GM19452 (cell line): ENCODE measurements around the gene DYRK2.

ENCODE experiments used
- ATAC-seq: cut with Tn5 transposase; IDR thresholded peaks from one replicate; pipeline ENCODE4 v1.9.1; 2021; ENCODE audit not compliant: unreplicated experiment

The DYRK2 gene

GRCh38 chr12:67645126-67645525 lies 3.4 kb upstream of the DYRK2 start:
- no peak for ATAC-seq

GRCh38 chr12:67645601-67646000 lies 2.9 kb upstream of the DYRK2 start:
- ATAC-seq: no peak

- no peak for ATAC-seq
Measured at GRCh38 chr12:67646775-67647174, 1.8 kb upstream of the DYRK2 start.

GRCh38 chr12:67647181-67647798 lies 1.3 kb upstream of the DYRK2 start:
- ATAC-seq: no peak

GRCh38 chr12:67647799-67648520 lies 585 bp upstream of the DYRK2 start:
- ATAC-seq: peak; percentile 3

- ATAC-seq: peak; percentile 17
Measured at GRCh38 chr12:67649261-67649569, 670 bp downstream of the DYRK2 start.

- no peak for ATAC-seq
Measured at GRCh38 chr12:67649570-67650387, 1.2 kb downstream of the DYRK2 start.

GRCh38 chr12:67650388-67651131 lies 2.0 kb downstream of the DYRK2 start:
- ATAC-seq: no peak

- peak; percentile 40 for ATAC-seq
Measured at GRCh38 chr12:67651132-67651695, 2.7 kb downstream of the DYRK2 start.

- no peak for ATAC-seq
Measured at GRCh38 chr12:67655829-67656228, 7.3 kb downstream of the DYRK2 start.

GRCh38 chr12:67656251-67656650 lies 7.7 kb downstream of the DYRK2 start:
- no peak for ATAC-seq

GRCh38 chr12:67658486-67658885 lies 9.9 kb downstream of the DYRK2 start:
- ATAC-seq: no peak

GRCh38 chr12:67659292-67659691 lies 10.7 kb downstream of the DYRK2 start:
- ATAC-seq: no peak

- no peak for ATAC-seq
Measured at GRCh38 chr12:67661311-67662021, 12.9 kb downstream of the DYRK2 start.

GRCh38 chr12:67662910-67663538 lies 14.5 kb downstream of the DYRK2 start:
- no peak for ATAC-seq

GRCh38 chr12:67664171-67664570 lies 15.6 kb downstream of the DYRK2 start:
- ATAC-seq: no peak

GRCh38 chr12:67665679-67666078 lies 17.1 kb downstream of the DYRK2 start:
- no peak for ATAC-seq

- no peak for ATAC-seq
Measured at GRCh38 chr12:67666605-67667004, 18.1 kb downstream of the DYRK2 start.

GRCh38 chr12:67667276-67668073 lies 18.9 kb downstream of the DYRK2 start:
- ATAC-seq: no peak
